Prostate gland (tissue), 2 donors: ENCODE data around the gene SDF2. TPM values are rescaled to one million over a fixed set of nuclear protein-coding genes. Genes with fewer than 3 reads are reported as not detected.

Source experiments
- DNase-seq: peaks from one replicate; pipeline ENCODE4 v3.0.0-alpha.2; 2019; ENCODE audit warnings: low spot score
- H3K27ac ChIP-seq, 2 donors: fragments of 200-600 bp; sonication (generic); 2 replicates each; pipeline ENCODE4 v1.5.1; 2017 to 2019
- H3K27me3 ChIP-seq: fragments of 200-600 bp; sonication (generic); replicated peaks from 2 replicates; pipeline ENCODE4 v1.5.1; 2019; ENCODE audit not compliant: insufficient read depth
- H3K36me3 ChIP-seq, 2 donors: fragments of 200-600 bp; sonication (generic); 1 replicate in 1 of 2; 2 replicates in 1 of 2; pipeline versions ENCODE4 v1.5.1 to v1.8.1; 2017 to 2019
- H3K4me1 ChIP-seq: fragments of 200-600 bp; sonication (generic); replicated peaks from 2 replicates; pipeline ENCODE4 v1.5.1; 2019
- H3K4me3 ChIP-seq, 2 donors: fragments of 200-600 bp; sonication (generic); 2 replicates each; pipeline ENCODE4 v1.5.1; 2017 to 2019
- H3K9me3 ChIP-seq: fragments of 200-600 bp; sonication (generic); 2 replicates; pipeline ENCODE4 v1.5.1; 2017
- CTCF ChIP-seq, 4 experiments: fragments of 200-600 bp in 2 of 4; fragments of 450-650 bp in 2 of 4; sonication (generic) in 2 of 4; IDR thresholded peaks; 1 replicate in 3 of 4; 2 replicates in 1 of 4; pipeline ENCODE4 v1.5.1; 2016 to 2019; ENCODE audit warnings: antibody characterized with exemption in 4 of 4, mild to moderate bottlenecking in 2 of 4, moderate library complexity in 2 of 4
- POLR2A ChIP-seq: fragments of 450-650 bp; IDR thresholded peaks from one replicate; pipeline ENCODE4 v1.6.1; 2016; ENCODE audit warnings: antibody characterized with exemption, mild to moderate bottlenecking
- POLR2AphosphoS5 ChIP-seq: sonication (generic); formaldehyde crosslinking; IDR thresholded peaks from one replicate; pipeline ENCODE4 v1.6.1; 2017; ENCODE audit warnings: antibody characterized with exemption
- WGBS: methylation state at CpG from one replicate; pipeline ENCODE4 v1.1.5; 2018; 5-methylcytosine and 5-hydroxymethylcytosine counted together
- intact Hi-C: fragments of 100-400 bp; cut with DNase I; formaldehyde crosslinking; loops from one replicate; pipeline ENCODE4 v1.14.2; 2022
- total RNA-seq, 2 donors: library from RNA; depleted of rRNA; stranded (reverse); fragments of >200 nt; gene quantifications; one replicate each; pipeline ENCODE4 v1.1.0, GENCODE V29; 2016

The SDF2 gene
- total RNA-seq, 2 donors from 2014 or later, result 53.3 to 80.1 TPM

- Histone ChIP-seq H3K27me3 (no peaks in the 10 kb centered on the region), H3K4me1 (no peaks in the 10 kb centered on the region), H3K4me3 (no peak overlapping the region), H3K9me3 (no peaks in the 10 kb centered on the region), H3K27ac (no peak overlapping the region), H3K36me3 (peaks cover 42 to 45% of the 10 kb centered on the region in 2 donors)
- intact Hi-C loops, result no loop called here
- DNase-seq, result no peak
- no peak for TF ChIP-seq CTCF (IDR thresholded peaks at IDR 0.05)
- WGBS, result 79% methylated on average over 6 of the region's 6 CpGs
These were observed 36.7 kb upstream of the SDF2 start for GRCh38 chr17:28698253-28698941.

GRCh38 chr17:28693869-28694268 lies 32.2 kb upstream of the SDF2 start:
- Histone ChIP-seq H3K36me3 (peaks cover 38 to 41% of the 10 kb centered on the region in 2 donors), H3K27me3 (no peaks in the 10 kb centered on the region), H3K9me3 (no peaks in the 10 kb centered on the region), H3K4me3 (no peak overlapping the region), H3K4me1 (no peaks in the 10 kb centered on the region), H3K27ac (no peak overlapping the region)
- WGBS, result 88% methylated on average over 1 of the region's 1 CpG
- intact Hi-C loops, result no loop called here
- TF ChIP-seq CTCF (IDR thresholded peaks at IDR 0.05) (no peak), POLR2AphosphoS5 (no peak), POLR2A (no peak)
- no peak for DNase-seq

GRCh38 chr17:28689011-28689410 lies 27.3 kb upstream of the SDF2 start:
- H3K9me3 ChIP-seq, result no peaks in the 10 kb centered on the region
- H3K27me3 ChIP-seq, result no peaks in the 10 kb centered on the region
- peaks cover 33 to 46% of the 10 kb centered on the region in 2 donors for H3K36me3 ChIP-seq
- H3K27ac ChIP-seq, result no peak overlapping the region
- no peak for DNase-seq
- TF ChIP-seq CTCF (IDR thresholded peaks at IDR 0.05), result no peak
- no peak for TF ChIP-seq POLR2AphosphoS5
- no peak for TF ChIP-seq POLR2A
- WGBS, result 96% methylated on average over 3 of the region's 3 CpGs
- no peak overlapping the region for H3K4me3 ChIP-seq
- intact Hi-C loops, result loop anchor here (10.0 kb wide), 1 partner anchor 56 kb away; the partner anchor contains the start of gene TRAF4
- H3K4me1 ChIP-seq, result no peaks in the 10 kb centered on the region

GRCh38 chr17:28688481-28688880 lies 26.8 kb upstream of the SDF2 start:
- Histone ChIP-seq H3K27ac (no peak overlapping the region), H3K4me3 (no peak overlapping the region), H3K36me3 (peaks cover 33 to 49% of the 10 kb centered on the region in 2 donors), H3K27me3 (no peaks in the 10 kb centered on the region), H3K9me3 (no peaks in the 10 kb centered on the region), H3K4me1 (no peaks in the 10 kb centered on the region)
- TF ChIP-seq CTCF (IDR thresholded peaks at IDR 0.05), result no peak
- no peak for TF ChIP-seq POLR2AphosphoS5
- no peak for TF ChIP-seq POLR2A
- DNase-seq, result no peak
- 92% methylated on average over 4 of the region's 4 CpGs for WGBS
- intact Hi-C loops, result loop anchor here (10.0 kb wide), 1 partner anchor 56 kb away; the partner anchor contains the start of gene TRAF4

GRCh38 chr17:28686296-28686695 lies 24.6 kb upstream of the SDF2 start:
- intact Hi-C loops, result loop anchor here (10.0 kb wide), 1 partner anchor 59 kb away; the partner anchor contains the start of gene TRAF4
- 85% methylated on average over 4 of the region's 4 CpGs for WGBS
- Histone ChIP-seq H3K4me3 (no peak overlapping the region), H3K27ac (no peak overlapping the region), H3K36me3 (peaks cover 44 to 69% of the 10 kb centered on the region in 2 donors), H3K9me3 (no peaks in the 10 kb centered on the region), H3K27me3 (no peaks in the 10 kb centered on the region), H3K4me1 (no peaks in the 10 kb centered on the region)
- TF ChIP-seq POLR2AphosphoS5, result no peak
- no peak for TF ChIP-seq POLR2A
- TF ChIP-seq CTCF (IDR thresholded peaks at IDR 0.05), result no peak
- DNase-seq, result no peak
